Vagina (tissue), 2 donors: ENCODE data around the gene NAT9.
A peak's percentile ranks its signal among the peaks of the same experiment; 100 is the strongest.

Experiments used
- CTCF ChIP-seq, 3 experiments: fragments of 450-650 bp in 2 of 3; fragments of 200-600 bp in 1 of 3; sonication (generic) in 1 of 3; IDR thresholded peaks; one replicate each; pipeline ENCODE4 v1.5.1; 2017 to 2019; ENCODE audit warnings: antibody characterized with exemption in 3 of 3, mild to moderate bottlenecking in 2 of 3, moderate library complexity in 2 of 3
- POLR2A ChIP-seq, 2 donors: fragments of 450-650 bp; IDR thresholded peaks; one replicate each; pipeline ENCODE4 v1.6.1; 2017; ENCODE audit warnings: antibody characterized with exemption in 2 of 2, mild to moderate bottlenecking in 2 of 2, moderate library complexity in 2 of 2
- POLR2AphosphoS5 ChIP-seq, 2 donors: sonication (generic); formaldehyde crosslinking; IDR thresholded peaks; one replicate each; pipeline ENCODE4 v1.9.0; 2017; ENCODE audit warnings: antibody characterized with exemption in 2 of 2, mild to moderate bottlenecking in 2 of 2, low read depth in 1 of 2; ENCODE audit not compliant: insufficient read depth in 1 of 2

DNA sequence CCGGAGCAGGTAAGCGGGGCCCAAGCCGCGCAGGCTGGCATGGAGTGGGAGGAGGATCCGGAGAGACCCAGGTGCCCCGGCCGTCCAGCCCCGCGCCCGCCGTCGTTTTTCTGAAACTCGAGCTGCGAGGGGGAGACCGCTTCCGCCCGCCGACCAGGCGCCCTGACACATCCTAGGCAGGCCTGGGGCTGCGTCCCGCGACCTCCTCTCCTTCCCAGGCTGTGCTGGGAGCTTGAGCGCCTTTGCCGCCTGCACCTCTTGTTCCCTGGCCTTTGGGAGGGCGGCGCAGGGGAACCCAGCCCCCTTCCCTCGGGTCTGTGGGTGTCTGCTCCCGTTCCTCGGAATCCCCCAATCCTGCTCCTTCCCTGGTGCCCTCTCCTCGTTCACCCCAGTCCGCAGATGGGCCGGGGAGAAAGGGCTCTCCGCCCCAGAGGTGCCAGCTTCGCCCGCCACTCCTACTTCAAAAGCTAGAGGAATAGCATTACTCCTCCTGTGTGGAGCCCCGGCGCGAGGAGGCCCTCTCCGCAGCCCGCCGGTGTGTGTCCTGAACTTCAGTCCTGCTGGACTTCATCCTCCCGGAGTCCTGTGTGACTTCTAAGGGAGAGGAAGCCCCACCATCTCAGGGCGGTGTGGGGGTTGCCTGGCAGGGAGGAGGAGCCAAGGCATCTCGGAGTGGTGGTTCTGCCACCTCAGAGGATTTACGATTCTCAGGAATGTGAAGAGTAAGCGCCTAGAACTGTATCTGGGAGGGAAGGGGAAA, 26.7 kb downstream of the NAT9 start:
- TF ChIP-seq CTCF (IDR thresholded peaks at IDR 0.05) (no peak), POLR2AphosphoS5 (IDR thresholded peaks at IDR 0.05; ENCODE audit: insufficient read depth in 1 of 2, low read depth in 1 of 2) (no peak), POLR2A (IDR thresholded peaks at IDR 0.05) (peak in 1 of 2 donors; percentile 11)
